Inferior parietal cortex (tissue), 1 donor: ENCODE measurements around the gene IZUMO1R.
"Not testable (repeated sequence)": the region's sequence is repeated elsewhere in the genome, so short reads cannot be mapped to it uniquely, and the experiment has no call there.

Experiments used
- DNase-seq: peaks from one replicate; pipeline ENCODE4 v3.0.0-alpha.2; 2016; ENCODE audit errors: extremely low spot score

IZUMO1R gene

DNA sequence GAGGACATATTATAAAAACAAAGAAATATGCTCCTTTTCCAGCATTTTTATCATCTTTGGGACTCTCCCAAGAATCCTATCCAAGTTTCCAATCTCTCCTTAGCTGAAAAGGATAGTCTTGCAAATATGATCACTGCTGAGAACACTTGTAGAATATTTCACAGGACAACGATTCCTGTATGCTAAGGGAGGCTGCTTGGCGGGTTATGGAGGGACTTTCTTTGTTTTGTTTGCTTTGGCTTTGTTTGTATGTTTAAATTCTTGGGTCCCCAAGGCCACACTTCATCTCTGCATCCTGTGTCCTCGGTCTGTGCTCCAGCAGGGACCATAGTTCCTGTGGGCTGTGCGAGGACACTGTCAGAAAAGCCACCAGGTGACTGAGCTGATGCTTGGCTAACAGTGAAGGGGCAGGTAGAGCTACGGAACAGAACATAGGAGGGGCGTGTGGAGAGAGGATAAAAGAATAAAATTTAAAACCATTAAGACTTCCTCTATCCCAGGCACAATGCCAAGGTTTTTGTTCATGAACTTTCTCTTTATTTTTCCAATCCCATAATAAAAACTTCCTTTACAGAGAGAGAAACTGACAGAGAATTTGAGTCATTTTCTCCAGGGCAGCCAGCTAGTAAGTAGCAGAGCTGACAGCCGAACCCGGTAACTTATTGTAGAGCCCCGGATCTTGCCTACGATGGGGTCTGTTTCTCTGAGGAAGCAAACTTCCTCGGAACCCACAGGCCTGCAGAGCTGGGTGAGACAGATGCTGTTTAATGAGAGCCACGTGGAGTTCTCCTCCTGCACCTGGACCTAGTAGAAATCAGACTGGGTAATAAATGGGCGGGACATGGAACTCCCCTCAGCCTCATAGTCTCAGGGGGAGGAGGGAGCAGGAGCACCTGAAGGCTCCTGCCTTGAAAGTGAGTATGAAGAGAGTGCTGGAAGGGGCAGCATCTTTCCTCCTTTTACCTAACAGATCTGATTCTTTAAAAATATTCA is at the start of gene IZUMO1R:
TSS of gene IZUMO1R (plus strand) at position 615 of the 993 bp plus-strand sequence. CDS start 1,057 bp downstream, outside the sequence.
- DNase-seq: no peak

DNA sequence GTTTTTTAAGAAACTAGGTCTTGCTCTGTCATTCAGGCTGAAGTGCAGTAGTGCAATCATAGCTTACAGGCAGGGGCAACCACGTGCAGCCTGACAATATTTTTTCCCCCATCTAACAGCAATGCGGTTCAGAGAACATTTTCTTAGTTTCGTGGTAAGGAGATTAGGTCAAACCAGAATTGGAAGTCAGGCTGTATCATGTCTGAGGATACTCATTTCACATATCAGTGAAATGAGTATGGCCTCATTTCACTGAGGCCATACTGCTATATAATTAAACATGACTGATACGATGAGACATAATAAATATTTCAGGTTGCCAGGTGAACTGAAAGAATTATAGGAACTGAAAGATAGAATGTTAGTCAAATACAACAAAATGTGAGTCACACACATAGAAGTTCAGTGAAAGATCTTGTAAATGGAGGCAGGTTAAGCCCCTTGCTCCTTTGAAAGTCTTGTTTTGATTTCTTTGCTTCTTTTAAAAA is 32.5 kb upstream of the IZUMO1R start:
- DNase-seq: no peak

DNA sequence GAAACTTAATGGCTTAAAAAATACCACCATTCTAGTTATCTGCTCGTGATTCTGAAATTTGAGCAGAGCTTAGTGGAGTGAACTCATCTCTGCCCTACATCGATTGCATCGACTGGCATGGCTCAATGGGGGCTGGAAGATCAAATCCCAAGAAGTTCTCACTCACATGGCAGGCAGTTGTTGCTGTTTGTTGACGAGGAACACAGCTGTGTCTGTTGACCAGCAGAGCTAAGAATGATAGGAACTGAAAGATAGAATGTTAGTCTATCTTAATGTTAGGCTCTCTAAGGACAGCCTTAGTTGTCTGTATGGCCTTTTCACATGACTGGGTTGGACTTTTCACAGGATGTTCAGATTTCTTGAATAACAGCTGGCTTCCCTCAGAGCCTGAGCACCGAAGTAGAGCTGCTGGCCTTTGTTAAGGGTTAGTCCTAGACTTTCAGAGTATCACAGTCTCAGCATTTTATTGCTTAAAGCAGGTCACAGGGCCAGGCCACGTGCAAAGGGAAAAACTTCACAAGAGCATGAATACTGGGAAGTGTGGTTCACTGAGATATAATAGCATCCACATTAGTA is 31.6 kb upstream of the IZUMO1R start:
- DNase-seq: no peak

DNA sequence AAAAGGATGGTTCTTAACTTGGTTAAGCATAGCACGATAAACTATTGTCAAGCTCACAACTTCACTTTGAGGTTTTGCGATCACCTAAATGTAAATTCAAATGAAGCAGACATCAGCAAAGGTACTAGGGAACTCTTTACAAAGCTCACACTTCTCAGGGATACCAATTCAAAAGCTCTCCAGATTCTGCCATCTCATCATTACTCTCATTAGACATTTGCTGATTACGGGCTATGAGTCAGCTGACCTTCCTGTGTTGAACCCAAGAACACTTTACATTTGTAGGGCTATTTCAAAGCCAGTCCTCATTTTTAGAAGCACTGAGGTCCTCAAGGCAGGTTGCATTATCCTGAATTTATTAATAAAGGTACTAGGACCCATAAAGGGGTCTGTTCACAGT is 28.4 kb upstream of the IZUMO1R start:
- DNase-seq: no peak

DNA sequence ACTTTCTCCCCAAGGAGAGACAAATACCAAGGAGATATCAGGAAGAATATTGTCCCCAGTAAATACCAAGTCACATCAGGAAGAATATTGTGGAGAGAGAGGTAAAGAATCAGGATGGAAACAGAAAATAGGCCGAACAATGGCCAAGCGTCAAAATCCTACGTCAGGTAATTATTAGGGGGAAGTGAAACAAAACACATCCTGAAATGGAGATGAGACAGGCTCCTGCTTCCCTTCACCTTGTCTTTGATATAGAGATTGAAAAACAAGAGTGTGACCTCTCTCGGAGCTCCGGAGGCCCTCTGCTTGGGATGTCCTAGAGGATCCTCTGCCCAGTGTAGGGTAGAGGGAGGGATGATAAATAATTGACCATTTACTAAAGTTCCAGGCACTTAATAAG is 27.4 kb upstream of the IZUMO1R start:
- DNase-seq: no peak

DNA sequence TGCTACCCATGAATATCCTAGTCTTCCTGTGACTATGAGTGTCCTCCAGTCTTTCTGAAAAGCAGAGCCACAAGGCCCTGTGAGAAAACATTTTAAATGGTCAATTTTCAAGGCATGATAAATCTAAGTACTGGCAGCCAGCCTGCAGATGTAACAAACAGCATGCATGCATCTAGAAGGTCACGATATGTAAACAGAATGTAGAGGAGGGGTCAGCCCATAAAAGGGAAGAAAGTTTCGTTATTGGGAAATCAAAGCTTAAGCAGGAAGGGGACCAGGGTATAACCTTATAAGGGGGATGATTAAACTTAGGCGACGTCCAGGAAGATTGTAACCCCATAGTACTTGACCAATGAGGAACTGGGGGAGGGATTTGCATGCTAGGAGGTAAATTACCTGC is 26.2 kb upstream of the IZUMO1R start:
- not testable (repeated sequence) for DNase-seq

DNA sequence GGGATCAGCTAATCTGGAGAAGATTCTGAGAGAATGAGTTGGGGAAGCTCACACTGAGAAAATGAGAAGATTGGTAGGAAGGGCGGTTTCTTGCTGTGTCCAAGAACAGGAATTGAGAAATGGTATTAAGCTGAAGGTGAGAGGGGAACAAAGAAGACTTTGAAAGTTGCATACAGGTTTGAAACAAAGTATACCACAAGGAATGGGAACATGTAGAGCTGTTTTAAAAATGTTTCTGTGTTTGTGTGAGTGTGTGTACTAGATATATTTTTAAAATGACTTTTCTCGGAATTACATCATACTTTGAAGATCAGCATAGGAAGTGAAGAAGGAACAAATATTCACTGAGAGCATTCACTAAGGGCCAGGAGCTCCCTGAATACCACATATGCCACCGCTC is 24.4 kb upstream of the IZUMO1R start:
- no peak for DNase-seq

DNA sequence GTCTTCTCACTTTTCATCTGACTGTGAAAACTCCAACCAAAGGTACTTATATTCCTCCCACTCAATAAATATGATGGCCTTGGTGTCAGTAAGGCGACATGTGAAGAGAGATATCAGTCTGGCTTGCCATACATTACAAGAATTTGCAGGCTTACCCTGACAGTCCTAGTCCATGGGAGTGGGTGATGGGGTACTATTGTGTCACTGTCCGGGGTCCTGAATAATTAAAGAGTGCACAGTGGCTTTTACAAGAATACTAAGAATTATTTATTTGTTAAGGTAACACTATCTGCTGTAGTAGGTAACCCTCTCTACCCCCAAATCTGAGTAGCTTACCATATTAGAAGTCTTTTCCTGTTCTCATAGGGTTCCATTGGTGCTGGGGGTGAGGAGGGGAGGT is 23.1 kb upstream of the IZUMO1R start:
- no peak for DNase-seq

DNA sequence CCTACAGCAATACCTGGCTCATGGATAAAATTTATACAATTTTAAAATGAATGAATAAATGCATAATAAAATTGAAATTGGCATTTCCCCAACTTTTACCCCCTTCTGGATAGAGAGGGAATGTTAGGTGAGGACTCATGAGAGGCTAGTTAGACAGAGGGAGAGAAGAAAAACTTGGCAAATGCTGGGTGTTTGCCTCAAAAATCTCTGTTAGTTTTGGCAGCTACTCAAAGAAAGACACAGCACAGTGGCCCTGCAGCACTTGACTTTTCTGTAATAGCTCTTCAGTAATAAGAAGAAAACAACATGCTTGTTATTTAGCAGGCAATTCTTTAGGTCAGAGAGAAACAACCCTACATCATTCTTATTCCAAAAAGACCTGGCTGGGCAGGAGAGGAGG is 20.7 kb upstream of the IZUMO1R start:
- no peak for DNase-seq

DNA sequence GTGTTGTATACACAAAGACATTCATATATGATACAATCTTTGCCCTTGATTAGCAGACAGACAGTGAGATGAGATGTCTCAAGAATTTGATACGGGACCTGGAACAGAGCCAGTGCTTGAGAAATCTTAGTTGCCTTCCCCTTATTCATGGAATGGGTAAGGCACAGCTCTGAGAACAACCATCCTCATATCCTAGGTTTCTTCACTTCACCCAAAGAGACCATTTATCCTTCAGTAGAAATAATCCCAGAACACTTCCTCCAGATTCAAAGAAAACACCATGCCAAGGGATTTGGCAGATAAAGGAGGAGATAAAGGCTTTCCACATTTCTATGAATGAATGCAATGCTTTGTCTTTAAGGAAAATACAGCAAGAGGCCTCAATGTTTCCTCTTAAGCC is 8.8 kb upstream of the IZUMO1R start:
- DNase-seq: no peak

DNA sequence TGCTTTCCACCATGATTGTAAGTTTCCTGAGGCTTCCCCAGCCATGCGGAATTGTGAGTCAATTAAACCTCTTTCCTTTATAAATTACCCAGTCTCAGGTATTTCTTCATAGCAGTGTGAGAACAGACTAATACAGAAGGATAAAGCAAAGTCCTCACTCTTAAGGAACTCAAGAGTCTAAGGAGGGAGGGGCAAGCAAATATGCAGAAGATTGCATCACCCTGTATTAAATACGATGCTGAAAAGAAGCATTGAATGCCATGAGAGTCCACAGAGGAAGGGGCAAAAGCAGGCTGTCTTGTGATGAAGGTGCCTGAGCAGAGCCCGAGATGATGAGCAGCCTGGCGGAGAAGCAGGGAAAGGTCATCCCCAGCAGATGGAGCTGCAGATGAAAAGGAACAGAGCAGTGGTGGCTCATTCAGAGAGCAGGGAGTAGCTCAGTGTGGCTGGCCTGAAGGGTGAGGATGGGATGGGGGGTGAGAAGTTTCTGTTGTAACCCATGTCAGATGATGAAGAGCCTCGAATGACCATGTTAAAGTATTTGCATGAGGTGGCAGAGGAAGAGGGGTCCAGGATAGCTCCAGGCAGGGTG is 6.3 kb upstream of the IZUMO1R start:
- DNase-seq: no peak

DNA sequence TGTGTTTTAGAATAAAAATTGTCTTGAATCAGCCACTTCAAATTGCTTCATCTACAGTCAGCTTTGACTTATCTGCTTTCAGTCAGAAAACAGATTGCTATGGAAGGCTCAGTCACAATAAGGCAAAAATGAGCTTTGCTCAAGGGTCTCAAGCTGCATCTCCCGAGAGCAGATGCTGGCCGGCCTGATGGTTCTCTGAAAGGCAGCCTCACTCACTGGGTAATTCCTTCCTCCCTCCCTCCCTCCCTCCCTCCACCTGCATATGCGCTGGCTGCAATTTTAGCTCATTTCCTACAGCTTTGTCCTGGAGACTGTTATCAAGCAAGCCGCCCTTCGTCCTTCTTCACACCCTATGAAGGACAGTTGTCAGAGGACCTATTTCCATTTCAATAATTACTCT is 1.6 kb upstream of the IZUMO1R start:
- DNase-seq: no peak

DNA sequence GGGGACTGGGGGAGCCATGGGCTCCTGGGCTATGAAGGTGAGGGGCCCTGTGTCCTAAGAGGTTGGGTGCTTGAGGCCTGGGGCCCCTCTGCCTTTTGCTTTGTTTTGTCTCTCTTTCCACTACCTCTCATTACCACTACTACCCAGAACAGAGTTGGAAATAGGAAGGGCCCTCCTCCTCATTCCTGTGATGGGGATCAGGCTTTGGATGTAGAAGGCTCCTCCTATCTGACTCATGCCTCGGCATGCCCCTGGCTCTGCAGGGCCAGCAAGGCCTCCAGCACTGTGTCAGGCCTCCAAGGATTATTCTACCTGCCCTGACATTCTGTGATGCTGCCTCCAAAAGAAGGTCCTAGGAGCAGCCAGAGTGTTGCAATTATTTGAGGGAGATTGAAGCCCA is 766 bp downstream of the IZUMO1R start:
- DNase-seq: no peak

DNA sequence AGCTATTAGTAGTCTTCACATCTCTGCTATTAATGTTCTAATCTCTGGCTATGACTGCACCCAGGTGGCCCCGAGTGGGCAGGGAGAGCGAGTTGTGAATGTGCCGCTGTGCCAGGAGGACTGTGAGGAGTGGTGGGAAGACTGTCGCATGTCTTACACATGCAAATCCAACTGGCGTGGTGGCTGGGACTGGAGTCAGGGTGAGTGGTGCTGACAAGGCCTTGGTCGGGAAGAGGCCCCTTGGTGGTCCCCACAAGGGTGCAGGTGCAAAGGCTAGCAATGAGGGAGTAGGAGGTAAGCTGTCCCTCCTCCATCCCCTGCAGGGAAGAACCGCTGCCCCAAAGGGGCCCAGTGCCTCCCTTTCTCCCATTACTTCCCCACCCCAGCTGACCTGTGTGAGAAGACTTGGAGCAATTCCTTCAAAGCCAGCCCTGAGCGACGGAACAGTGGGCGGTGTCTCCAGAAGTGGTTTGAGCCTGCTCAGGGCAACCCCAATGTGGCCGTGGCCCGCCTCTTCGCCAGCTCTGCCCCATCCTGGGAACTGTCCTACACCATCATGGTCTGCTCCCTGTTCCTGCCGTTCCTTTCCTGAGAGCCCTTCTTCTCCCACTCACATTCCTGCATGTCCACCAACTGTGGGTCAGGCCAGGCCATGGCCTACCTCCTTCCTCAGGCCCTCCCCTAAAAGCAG is 2.9 kb downstream of the IZUMO1R start:
- DNase-seq: no peak

DNA sequence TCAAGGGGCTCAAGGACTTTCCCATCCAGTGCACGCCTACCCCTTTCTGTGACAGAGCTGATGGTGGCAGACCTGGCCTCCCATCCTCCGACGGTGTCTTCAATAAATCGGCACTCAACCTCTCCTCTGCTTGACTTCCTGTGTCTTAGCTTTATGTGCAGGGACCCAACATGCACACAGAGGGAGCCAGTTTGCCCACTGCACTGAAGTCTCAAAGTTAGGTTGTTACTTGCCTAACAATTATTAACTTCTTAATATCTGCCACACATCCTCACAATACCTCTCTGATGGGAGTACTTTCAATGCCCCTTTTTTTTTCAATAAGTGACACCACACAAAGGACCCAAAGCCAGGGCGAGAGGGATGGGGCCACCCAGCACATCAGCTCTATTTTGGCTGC is 3.6 kb downstream of the IZUMO1R start:
- DNase-seq: no peak

DNA sequence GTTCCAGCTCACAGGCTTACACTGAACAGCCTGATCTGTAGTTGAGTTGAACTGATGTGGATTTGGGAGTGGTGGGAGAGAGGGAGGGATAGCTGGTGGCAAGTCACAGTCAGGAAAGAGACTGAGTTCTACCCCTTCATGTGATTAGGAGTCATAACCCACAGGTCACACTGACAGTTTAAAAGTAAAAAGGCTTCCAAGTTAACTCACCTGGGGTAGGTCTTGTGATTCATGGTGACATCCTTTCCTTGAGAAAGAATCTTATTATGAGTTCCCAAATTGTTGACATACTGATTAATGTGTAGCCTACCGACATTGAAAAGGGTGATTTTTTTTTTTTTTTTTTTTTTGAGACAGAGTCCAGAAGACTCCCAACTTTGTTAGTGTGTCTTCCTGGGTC is 5.4 kb downstream of the IZUMO1R start:
- no peak for DNase-seq

DNA sequence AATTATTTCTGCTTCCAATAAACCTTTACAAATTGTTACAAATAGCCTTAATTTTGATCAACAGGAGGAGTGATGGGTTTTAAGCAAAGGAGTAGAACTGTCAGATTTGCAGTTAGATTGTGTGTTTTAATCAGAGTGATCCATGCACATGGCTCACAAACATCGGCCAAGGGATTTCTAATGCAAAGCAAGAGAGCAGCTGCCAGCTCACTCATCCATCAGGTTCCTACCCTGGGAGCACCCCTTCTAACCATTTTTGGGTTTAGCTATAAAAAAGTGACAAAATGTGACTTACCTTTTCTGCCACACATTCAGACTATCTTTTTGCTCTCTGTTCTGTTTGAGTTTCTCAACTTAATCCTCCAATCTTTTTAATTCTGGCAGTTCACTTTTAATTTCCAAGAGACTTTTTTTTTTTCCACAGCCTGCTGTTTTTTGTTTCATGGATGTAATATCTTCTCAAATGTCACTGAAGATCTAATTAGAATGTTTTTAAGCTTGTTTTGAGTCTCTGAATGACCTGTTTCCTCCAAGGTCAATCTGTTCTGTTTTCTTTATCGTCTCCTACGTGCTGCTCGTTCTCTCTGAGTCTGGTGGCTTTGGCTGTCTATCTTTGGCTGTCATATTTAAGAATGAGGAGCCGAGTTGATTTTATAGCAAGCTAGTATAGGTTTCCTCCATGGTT is 6.0 kb downstream of the IZUMO1R start:
- DNase-seq: no peak

DNA sequence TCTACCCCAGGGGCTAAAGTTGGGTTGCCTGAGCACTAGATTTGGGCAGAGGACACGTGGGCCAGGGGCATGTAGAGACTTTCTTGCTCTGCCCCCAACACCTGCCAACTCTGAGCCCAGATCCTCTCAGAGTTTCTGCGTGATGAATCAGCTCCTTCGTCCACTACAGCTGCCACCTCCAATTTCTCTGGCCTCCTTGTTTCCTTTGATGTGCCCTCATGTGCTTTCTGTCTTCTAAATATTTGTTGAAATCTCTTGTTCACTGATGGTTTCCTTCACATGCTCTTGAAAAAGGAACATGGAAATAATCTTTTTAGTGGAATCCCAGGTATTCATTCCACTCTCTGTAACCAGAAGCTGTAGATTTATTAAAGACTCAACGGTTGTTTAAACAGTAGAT is 8.0 kb downstream of the IZUMO1R start:
- DNase-seq: no peak

DNA sequence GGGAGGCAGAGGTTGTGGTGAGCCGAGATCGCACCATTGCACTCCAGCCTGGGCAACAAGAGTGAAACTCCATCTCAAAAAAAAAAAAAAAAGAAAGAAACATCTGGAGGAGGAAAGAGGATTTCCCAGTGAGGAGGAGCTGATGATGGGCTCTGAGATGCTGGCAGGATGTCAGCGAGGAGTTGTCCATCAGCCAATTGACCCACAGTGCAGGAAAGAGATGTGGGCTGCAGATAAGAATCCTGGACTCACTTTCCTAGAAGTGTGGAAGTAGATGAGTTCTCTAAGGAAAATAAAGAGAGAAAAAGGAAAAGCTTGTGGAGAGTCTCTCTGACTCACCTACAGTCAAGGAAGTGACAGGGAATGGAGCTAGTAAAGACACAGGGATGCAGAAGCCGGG is 9.7 kb downstream of the IZUMO1R start:
- no peak for DNase-seq

DNA sequence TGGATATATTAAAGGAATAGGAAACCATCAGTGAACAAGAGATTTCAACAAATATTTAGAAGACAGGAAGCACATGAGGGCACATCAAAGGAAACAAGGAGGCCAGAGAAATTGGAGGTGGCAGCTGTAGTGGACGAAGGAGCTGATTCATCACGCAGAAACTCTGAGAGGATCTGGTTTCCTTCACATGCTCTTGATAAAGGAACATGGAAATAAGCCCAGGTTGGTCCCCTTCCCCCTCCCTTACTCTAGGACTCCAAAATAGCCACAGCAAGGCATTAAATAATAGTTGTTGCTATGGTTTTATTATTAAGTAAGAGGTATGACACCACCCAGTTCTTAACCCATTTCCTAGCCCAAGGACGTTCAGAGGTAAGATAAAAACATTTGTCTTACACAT is 11.3 kb downstream of the IZUMO1R start:
- no peak for DNase-seq

DNA sequence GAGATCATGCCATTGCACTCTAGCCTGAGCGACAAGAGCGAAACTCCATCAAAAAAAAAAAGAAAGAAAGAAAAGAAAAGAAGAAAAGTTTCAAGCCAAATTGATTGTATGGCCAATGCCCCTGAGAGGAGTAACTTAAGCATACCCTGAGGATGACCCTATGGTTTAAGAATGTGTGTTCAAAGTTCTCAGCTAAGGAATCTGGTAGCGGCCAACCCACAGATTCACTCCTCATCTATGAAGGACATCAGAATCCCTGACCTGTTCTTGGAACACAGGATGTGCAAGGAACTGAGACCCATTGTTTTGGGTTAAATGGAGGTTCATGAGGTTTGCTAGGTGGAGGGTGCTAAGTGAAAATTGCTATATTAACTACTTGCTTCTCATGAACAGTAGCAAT is 18.1 kb downstream of the IZUMO1R start:
- no peak for DNase-seq

DNA sequence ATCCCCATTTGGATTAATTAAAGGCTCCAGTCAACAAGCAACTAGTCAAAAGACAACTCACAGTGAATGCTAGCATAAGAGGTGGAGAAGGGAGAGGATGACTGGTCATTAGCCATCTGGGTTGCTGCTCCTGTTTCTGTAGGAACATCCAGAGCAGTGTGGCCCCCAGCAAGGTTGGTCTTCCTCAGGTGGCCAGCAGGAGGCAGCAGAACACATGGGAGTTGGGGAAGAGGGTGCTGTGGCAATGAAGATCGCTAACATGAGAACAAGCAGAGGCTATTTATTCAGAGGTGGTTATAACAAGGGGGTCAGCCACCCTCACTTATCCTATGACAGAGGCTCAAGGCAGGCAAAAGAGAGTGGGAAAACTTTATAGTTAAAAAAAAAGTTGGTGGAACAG is 21.3 kb downstream of the IZUMO1R start:
- DNase-seq: no peak
